ENCODE data around the gene ATXN10. TPM values are rescaled to one million over a fixed set of nuclear protein-coding genes. Genes with fewer than 3 reads are reported as not detected.
"Not testable (repeated sequence)": the region's sequence is repeated elsewhere in the genome, so short reads cannot be mapped to it uniquely, and the experiment has no call there.

ATXN10 gene
- total RNA-seq, 1 donor from 2014 or later: 193 TPM

GRCh38 chr22:45784357-45785277, 113.0 kb downstream of the ATXN10 start:
- no peak for DNase-seq (ENCODE audit: low spot score)

DNA sequence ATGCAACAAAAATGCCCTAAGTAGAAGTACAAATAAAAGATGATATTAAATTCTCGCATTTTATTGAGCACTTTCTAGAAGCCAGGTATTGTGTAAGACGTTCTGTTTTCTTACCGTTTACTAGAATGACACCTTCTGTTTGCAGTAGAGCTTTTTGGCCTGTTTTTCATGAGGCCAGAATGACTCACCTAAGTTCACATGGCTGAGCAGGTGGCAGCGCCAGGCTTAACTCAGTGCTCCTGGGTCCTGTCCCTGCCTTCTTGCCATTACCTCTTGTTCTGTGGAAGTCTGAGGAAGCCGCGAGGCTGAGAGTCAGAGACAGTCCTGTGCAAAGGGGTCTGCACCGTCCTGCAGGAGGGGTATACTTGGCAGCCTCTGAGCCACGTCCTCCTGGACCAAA, 113.8 kb downstream of the ATXN10 start:
- DNase-seq (ENCODE audit: low spot score): no peak

DNA sequence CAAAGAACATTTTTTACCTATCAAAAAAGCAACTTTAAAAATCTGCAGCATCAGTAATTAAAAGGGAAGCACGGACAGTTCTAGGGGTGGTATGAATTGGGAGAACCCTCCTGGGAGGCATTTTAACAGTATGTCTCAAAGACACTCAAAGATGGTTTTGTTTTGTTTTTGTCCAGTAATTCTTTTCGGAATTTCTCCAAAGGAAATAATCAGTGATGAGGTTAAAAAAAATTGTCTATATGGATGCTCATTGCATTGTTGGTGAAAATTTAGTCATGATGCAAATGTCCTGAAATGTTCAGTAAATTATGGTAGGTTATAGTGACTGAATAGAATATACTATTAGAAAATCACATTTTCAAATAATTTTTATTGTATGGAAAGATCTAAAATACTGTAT, 115.1 kb downstream of the ATXN10 start:
- no peak for DNase-seq (ENCODE audit: low spot score)

- DNase-seq (ENCODE audit: low spot score): no peak
Measured at GRCh38 chr22:45787759-45788158, 116.1 kb downstream of the ATXN10 start.

DNA sequence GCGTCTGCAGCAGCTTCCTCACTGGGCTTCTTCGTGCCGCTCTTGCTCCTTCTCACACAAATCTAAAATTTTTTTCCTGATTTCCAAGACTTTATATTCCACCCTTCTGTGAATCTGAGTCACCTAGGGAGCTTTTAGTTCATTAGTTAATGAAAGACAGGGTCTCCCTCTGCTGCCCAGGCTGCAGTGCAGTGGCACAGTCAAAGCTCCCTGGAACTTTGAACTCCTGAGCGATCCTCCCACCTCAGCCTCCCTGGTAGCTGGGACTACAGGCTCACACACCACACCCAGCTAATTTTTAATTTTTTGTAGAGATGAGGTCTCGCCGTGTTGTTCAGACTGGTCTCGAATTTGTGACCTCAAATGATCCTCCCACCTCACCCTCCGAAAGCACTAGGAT, 116.9 kb downstream of the ATXN10 start:
- DNase-seq (ENCODE audit: low spot score): no peak

GRCh38 chr22:45790401-45790800, 118.8 kb downstream of the ATXN10 start:
- no peak for DNase-seq (ENCODE audit: low spot score)

DNA sequence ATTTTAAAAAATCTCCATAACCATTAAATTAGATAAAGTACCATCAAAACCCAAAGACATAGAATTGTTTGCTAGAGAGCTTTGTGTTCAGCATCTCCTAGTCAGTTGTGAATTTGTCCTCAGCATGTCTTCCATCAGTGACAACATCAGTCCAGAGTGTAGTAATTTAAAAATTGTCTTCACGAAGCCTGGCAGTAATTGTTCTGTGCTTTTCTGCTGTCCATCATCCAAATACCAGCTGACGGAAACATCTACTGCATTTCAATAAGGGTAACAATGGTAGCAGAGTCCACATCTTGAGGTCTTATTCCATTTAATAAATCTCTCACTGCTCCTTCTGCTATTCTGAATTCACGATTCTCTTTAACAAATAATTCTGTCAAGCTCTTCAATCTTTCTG, 121.5 kb downstream of the ATXN10 start:
- DNase-seq (ENCODE audit: low spot score): no peak

DNA sequence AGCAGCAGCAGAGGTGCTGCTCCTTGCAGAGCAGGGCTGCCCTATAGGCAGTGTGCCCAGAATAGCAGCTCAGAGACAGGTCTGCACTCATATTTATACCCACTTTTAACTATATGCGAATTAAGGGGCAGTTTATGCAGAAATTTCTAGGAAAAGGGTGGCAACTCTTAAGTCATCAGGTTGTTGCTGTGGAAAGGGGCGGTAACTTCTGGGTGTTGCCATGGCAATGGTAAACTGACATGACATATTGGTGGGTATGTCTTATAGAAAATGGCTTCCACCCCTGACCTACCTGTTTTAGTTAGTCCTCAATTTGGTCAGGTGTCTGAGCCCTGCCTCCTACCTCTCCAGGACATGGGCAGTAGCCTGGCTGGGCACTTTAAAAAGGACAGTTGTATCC, 122.3 kb downstream of the ATXN10 start:
- no peak for DNase-seq (ENCODE audit: low spot score)

DNA sequence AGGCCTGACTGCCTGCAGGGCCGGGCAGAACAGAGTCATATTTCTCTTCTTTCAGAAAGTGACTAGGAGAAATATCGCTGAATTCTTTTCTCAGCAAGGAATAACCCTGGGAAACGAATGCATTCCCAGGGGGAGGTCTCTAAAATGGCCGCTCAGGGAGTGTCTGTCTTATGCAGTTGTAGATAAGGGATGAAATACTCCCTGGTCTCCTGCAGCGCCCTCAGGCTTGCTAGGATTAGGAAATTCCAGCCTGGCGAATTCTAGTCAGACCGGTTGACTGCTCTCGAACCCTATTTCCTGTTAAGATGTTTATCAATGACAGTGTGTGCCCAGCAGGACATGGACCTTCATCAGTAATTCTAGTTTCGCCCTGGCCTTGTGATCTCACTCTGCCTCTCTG, 124.4 kb downstream of the ATXN10 start:
- not testable (repeated sequence) for DNase-seq (ENCODE audit: low spot score)

DNA sequence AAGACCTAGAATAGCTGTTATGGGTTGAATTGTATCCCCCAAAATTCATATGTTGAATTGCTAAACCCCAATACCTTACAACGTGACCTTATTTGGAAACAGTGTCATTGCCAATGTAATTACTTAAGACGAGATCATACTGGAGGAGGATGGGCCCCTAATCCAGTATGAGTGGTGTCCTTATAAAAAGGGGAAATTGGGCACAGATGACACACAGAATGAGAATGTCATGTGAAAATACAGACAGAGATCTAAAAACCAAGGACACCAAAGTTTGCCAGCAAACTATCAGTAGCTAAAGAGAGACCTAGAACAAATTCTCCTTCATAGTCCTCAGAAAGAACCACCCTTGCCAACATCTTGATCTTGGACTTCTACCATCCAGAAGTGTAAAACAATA, 127.7 kb downstream of the ATXN10 start:
- no peak for DNase-seq (ENCODE audit: low spot score)

GRCh38 chr22:45802054-45802453, 130.4 kb downstream of the ATXN10 start:
- DNase-seq (ENCODE audit: low spot score): no peak

GRCh38 chr22:45804319-45804985, 132.8 kb downstream of the ATXN10 start:
- DNase-seq (ENCODE audit: low spot score): no peak

DNA sequence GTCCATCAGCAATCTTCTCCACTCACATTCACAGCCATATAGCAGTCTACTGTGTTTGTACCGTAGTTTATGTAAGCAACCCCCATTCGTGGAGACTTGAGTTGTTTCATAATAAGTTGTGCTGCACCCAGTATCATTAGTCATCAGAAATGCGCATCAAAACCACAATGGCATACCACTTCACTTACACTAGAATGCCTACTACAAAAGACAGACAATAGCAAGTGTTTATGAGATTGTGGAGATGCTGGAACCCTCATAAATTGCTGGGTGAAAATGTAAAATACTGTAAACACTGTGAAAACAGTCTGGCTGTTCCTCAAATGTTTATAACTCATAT, 133.3 kb downstream of the ATXN10 start:
- DNase-seq (ENCODE audit: low spot score): no peak

- DNase-seq (ENCODE audit: low spot score): no peak
Measured at GRCh38 chr22:45805413-45805812, 133.8 kb downstream of the ATXN10 start.

- no peak for DNase-seq (ENCODE audit: low spot score)
Measured at GRCh38 chr22:45807156-45807915, 135.7 kb downstream of the ATXN10 start.

DNA sequence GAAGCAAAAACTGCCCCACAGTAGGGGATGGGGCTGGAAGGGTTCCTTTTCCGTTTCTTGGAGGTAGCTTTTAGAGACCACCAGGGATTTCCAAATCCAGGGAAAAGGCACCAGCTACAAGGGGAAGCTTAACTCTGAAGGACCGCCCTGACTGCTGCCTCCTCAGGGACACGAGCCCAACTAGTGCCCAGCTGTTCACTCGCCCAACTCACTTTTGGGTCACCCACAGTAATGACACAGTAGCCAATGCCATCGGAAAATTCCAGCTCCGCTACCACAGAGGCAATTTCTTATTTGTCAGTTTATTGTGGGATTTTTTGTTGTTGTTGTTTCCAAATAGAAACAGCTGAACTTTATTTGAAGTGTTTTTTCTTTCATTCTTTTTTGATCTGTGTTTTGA, 141.3 kb downstream of the ATXN10 start:
- DNase-seq (ENCODE audit: low spot score): no peak

GRCh38 chr22:45814198-45814597, 142.6 kb downstream of the ATXN10 start:
- DNase-seq (ENCODE audit: low spot score): no peak

DNA sequence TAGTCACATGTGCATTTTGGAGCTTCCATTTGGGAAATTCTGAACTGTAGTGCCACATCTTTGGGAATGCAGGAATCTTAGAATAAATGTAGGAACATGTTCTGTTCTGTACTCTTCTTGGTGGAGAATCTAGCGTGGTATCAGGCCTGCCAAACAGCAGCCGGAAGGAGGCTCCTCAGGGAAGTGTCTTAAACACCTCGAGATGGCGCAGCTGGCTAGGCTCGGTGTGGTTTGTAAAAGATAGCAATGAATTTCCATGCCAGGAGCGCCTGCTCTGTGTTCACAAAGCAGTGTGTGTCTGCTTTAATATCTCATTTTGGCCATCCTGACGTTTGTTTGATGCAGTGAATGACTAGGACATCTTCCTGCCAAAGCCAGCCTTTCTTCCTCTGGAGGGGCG, 145.1 kb downstream of the ATXN10 start:
- DNase-seq (ENCODE audit: low spot score): no peak

DNA sequence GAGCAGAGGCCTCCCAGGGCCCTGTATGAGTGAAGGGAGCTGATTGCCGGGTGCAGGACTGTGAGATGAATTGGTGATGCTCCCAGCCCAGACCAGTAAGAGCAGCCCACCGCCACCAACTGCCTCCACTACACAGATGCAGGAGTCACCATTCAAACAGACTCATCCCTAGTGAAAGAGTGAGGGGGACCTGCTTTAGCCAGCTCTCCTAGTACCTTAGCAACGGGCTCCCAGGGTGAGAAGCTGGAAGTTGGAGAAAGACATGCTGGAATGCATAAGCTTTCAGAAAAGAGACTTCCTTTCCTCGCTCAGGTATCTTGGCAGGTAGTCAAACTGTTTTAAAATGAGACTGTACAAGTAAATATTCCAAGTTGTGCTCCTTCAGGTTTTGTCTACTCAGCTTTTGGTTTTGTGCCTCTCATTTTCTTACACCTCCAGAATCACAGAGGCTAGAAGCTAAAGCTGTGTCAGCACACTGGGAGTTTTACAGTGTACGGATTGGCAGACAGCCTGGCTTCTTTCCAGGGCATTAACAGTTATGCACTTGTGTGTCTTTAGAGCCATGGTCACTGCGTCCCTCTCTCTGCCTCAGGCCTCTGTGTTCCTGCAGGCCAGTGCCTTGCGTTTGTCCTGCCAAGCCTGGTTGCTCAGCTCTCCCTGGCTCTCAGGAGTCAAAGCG, 146.2 kb downstream of the ATXN10 start:
- no peak for DNase-seq (ENCODE audit: low spot score)

DNA sequence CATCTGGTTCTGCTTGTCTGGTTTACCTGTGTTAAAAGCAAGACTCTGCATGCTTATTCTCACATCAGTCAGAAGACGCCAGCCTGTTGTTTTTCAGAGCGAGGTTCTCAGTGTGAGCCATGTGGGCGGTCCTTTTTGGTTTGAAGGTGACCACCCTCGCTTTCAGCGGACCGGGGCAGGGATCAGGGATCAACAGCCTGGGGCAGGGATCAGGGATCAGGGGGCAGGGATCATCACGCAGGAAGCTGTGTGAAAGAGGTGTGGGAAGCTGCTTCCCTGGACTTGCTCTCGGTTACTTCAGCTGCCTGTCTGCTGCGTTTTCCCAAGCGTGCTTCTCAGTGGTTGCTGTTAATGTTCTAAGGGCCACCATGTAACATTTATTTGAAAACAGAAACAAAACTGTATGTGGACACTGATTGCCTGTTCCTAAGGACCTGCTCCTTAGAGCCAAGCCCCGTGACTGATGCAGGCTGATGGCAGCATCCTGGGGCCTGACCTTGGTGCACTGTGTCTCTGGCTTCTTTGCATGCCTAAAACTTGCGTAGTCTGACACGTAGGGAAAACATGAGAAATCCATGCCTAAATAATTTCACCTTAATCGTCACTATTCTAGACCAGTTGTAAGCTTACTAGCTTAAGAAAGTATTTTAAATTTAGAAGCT, 146.9 kb downstream of the ATXN10 start:
- no peak for DNase-seq (ENCODE audit: low spot score)

- DNase-seq (ENCODE audit: low spot score): no peak
Measured at GRCh38 chr22:45819305-45819704, 147.7 kb downstream of the ATXN10 start.
